ENCODE data around the gene TMEM108.

TMEM108 gene

GRCh38 chr3:133375403-133375745 is 337.2 kb downstream of the TMEM108 start:
- FAIRE-seq (no peak), DNase-seq (ENCODE audit: insufficient read length, low spot score) (no peak)

GRCh38 chr3:133376810-133377209 is 338.6 kb downstream of the TMEM108 start:
- FAIRE-seq (no peak), DNase-seq (ENCODE audit: insufficient read length, low spot score) (no peak)

- no peak for FAIRE-seq
- DNase-seq (ENCODE audit: insufficient read length, low spot score) = peak; percentile 43
These were observed 339.2 kb downstream of the TMEM108 start for GRCh38 chr3:133377396-133377795.

- DNase-seq (ENCODE audit: insufficient read length, low spot score) = no peak
- no peak for FAIRE-seq
These were observed 341.7 kb downstream of the TMEM108 start for GRCh38 chr3:133379926-133380325.

- FAIRE-seq (no peak), DNase-seq (ENCODE audit: insufficient read length, low spot score) (no peak)
These were observed 342.5 kb downstream of the TMEM108 start for GRCh38 chr3:133380481-133381225.

GRCh38 chr3:133381346-133382109 is 343.3 kb downstream of the TMEM108 start:
- FAIRE-seq (no peak), DNase-seq (ENCODE audit: insufficient read length, low spot score) (no peak)

- no peak for FAIRE-seq
- DNase-seq (ENCODE audit: insufficient read length, low spot score) = no peak
These were observed 345.0 kb downstream of the TMEM108 start for GRCh38 chr3:133383175-133383574.

- DNase-seq (ENCODE audit: insufficient read length, low spot score) = no peak
- no peak for FAIRE-seq
These were observed 345.6 kb downstream of the TMEM108 start for GRCh38 chr3:133383741-133384140.

- peak; percentile 52 for FAIRE-seq
These were observed 346.3 kb downstream of the TMEM108 start for GRCh38 chr3:133384331-133385027.

GRCh38 chr3:133386876-133387275 is 348.7 kb downstream of the TMEM108 start:
- FAIRE-seq (no peak), DNase-seq (ENCODE audit: insufficient read length, low spot score) (no peak)

More at GRCh38 chr3:133384331-133385027, 346.3 kb downstream of the TMEM108 start:
- DNase-seq (ENCODE audit: insufficient read length, low spot score) = peak; percentile 59

GRCh38 chr3:133387341-133387740 is 349.1 kb downstream of the TMEM108 start:
- DNase-seq (ENCODE audit: insufficient read length, low spot score) (no peak), FAIRE-seq (no peak)

GRCh38 chr3:133388696-133389395 is 350.7 kb downstream of the TMEM108 start:
- DNase-seq (ENCODE audit: insufficient read length, low spot score) = no peak
- no peak for FAIRE-seq

GRCh38 chr3:133390715-133391114 is 352.5 kb downstream of the TMEM108 start:
- FAIRE-seq (no peak), DNase-seq (ENCODE audit: insufficient read length, low spot score) (no peak)

- FAIRE-seq = no peak
- no peak for DNase-seq (ENCODE audit: insufficient read length, low spot score)
These were observed 355.0 kb downstream of the TMEM108 start for GRCh38 chr3:133393204-133393603.

- DNase-seq (ENCODE audit: insufficient read length, low spot score) (no peak), FAIRE-seq (no peak)
These were observed 355.7 kb downstream of the TMEM108 start for GRCh38 chr3:133393691-133394474.

GRCh38 chr3:133394561-133395311 is 356.5 kb downstream of the TMEM108 start:
- FAIRE-seq = no peak
- DNase-seq (ENCODE audit: insufficient read length, low spot score) = no peak

GRCh38 chr3:133396906-133397305 is 358.7 kb downstream of the TMEM108 start:
- no peak for DNase-seq (ENCODE audit: insufficient read length, low spot score)
- FAIRE-seq = no peak

- DNase-seq (ENCODE audit: insufficient read length, low spot score) = no peak
- no peak for FAIRE-seq
These were observed 361.9 kb downstream of the TMEM108 start, which contains the start of gene BFSP2 for GRCh38 chr3:133400006-133400515. TSS of gene BFSP2 (plus strand) at chr3:133400056. CDS start at chr3:133400084, 28 bp downstream.

All from HTR-8/SVneo (cell line).